Adrenal gland (tissue), 12 donors: ENCODE data around the gene FOXP2. TPM values are rescaled to one million over a fixed set of nuclear protein-coding genes. Genes with fewer than 3 reads are reported as not detected.
A peak's percentile ranks its signal among the peaks of the same experiment; 100 is the strongest.

Experiments
- DNase-seq, 7 donors: peaks; one replicate each; pipeline ENCODE4 v3.0.0-alpha.2; 2019 to 2020
- H3K27ac ChIP-seq, 5 donors: fragments of 200-600 bp; sonication (generic) in 4 of 5; 1 replicate in 3 of 5; 2 replicates in 2 of 5; pipeline versions ENCODE4 v1.5.1 to v1.8.0; 2016 to 2020; ENCODE audit warnings: mild to moderate bottlenecking in 1 of 5
- H3K27me3 ChIP-seq: fragments of 200-600 bp; 2 replicates; pipeline ENCODE4 v1.8.0; 2021
- H3K36me3 ChIP-seq, 2 donors: fragments of 200-600 bp; replicated peaks in 1 of 2; 1 replicate in 1 of 2; 2 replicates in 1 of 2; pipeline versions ENCODE4 v1.5.1 to v1.8.0; 2018 to 2022
- H3K4me1 ChIP-seq, 2 donors: fragments of 200-600 bp; replicated peaks in 1 of 2; 1 replicate in 1 of 2; 2 replicates in 1 of 2; pipeline versions ENCODE4 v1.5.1 to v1.8.0; 2018 to 2021
- H3K4me3 ChIP-seq, 4 donors: fragments of 200-600 bp; sonication (generic) in 3 of 4; one replicate each; pipeline ENCODE4 v1.5.1; 2016 to 2018
- H3K9me3 ChIP-seq, 3 donors: fragments of 200-600 bp; sonication (generic) in 1 of 3; replicated peaks in 1 of 3; 1 replicate in 2 of 3; 2 replicates in 1 of 3; pipeline versions ENCODE4 v1.5.1 to v1.8.0; 2016 to 2021
- POLR2A ChIP-seq, 2 donors: fragments of 450-650 bp; IDR thresholded peaks; one replicate each; pipeline ENCODE4 v1.6.1; 2017; ENCODE audit warnings: antibody characterized with exemption in 2 of 2, mild to moderate bottlenecking in 2 of 2, moderate library complexity in 1 of 2
- WGBS, 4 donors: extraction: QIAGEN DNeasy Blood & Tissue Kit in 2 of 4; methylation state at CpG; one replicate each; pipeline versions ENCODE4 v1.1.5 to v1.1.7; 2013 to 2017; 5-methylcytosine and 5-hydroxymethylcytosine counted together
- intact Hi-C, 2 donors: fragments of 100-400 bp; cut with DNase I; formaldehyde crosslinking; loops; one replicate each; pipeline versions ENCODE4 v1.14.1 to v1.15.0; 2022 to 2023
- polyA plus RNA-seq, 3 donors: library from polyadenylated mRNA; stranded (reverse); fragments of 200-250 nt in 2 of 3; fragments of 350-450 nt in 1 of 3; fragmentation: Illumina TruSeq in 1 of 3; extraction: RNeasy Lipid Tissue Mini Kit (QIAGEN cat#74804) in 1 of 3; gene quantifications; one replicate each; pipeline ENCODE4 v1.2.3, GENCODE V29; 2013 to 2014
- total RNA-seq, 9 donors: library from RNA; depleted of rRNA in 4 of 9; stranded (reverse); fragments of >200 nt in 4 of 9; fragments of 120-200 nt in 1 of 9; fragmentation: NEBNext Ultra II Directional in 1 of 9; extraction: Animal tissue kit (Norgen Biotek cat#: 25700) in 1 of 9; gene quantifications; one replicate each; pipeline versions ENCODE4 v1.1.0 to v1.2.4, GENCODE V29; 2013 to 2023
- TF ChIP-seq, protein P1 (sequence below), 6 experiments: fragments of 450-650 bp in 4 of 6; fragments of 200-600 bp in 2 of 6; sonication (generic) in 1 of 6; IDR thresholded peaks; 1 replicate in 5 of 6; 2 replicates in 1 of 6; pipeline versions ENCODE4 v1.5.1 to v1.8.0; 2016 to 2021; ENCODE audit warnings: antibody characterized with exemption in 6 of 6, mild to moderate bottlenecking in 2 of 6, moderate library complexity in 1 of 6
- donor health status: healthy with polysubstance abuse.
- donor health status: Bipolar disorder and iron deficiency.
- donor health status: DM: yes; HTN: yes; CAD: no.
- donor health status: DM: no; HTN: no; CAD: no.
- donor health status: DM: no; HTN: no; CAD: no.
- donor health status: DM: yes; HTN: yes; CAD: no.

The FOXP2 gene
- total and polyA plus RNA-seq, 12 donors, result 1.1 to 14.5 (median 2.7) TPM

DNA sequence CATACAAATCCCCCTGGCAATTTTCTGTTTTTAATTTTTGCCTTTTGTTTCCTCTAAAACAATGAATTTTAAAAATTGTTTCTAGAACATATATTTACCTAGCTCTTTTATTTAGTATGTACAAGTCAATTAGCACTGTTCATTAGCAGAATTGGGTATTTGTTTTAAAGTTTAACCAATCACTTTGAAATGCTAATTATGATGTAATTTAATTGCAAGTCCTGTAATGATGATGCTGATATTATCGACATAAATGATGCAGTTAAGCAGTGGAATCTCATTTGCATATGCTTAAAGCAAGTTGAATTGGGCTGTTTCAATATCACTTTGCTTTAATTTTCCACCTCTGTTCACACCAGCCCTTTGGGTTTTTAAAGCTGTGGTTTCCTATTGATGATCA lies 2.7 kb downstream of the FOXP2 start:
- H3K27me3 ChIP-seq, result no peaks in the 10 kb centered on the region
- H3K27ac ChIP-seq, result no peak overlapping the region
- H3K4me1 ChIP-seq, result peaks cover 0 to 9% of the 10 kb centered on the region in 2 donors
- intact Hi-C loops, result no loop called here
- H3K4me3 ChIP-seq, result peak overlapping the region in 1 of 4 donors; percentile 10
- 58 to 84% (median 73%) methylated on average over 1 of the region's 1 CpG for WGBS, 4 donors
- H3K36me3 ChIP-seq, result no peaks in the 10 kb centered on the region
- DNase-seq, result no peak
- H3K9me3 ChIP-seq, result no peaks in the 10 kb centered on the region
- TF ChIP-seq POLR2A (IDR thresholded peaks at IDR 0.05), result no peak
- TF ChIP-seq, protein P1, sequence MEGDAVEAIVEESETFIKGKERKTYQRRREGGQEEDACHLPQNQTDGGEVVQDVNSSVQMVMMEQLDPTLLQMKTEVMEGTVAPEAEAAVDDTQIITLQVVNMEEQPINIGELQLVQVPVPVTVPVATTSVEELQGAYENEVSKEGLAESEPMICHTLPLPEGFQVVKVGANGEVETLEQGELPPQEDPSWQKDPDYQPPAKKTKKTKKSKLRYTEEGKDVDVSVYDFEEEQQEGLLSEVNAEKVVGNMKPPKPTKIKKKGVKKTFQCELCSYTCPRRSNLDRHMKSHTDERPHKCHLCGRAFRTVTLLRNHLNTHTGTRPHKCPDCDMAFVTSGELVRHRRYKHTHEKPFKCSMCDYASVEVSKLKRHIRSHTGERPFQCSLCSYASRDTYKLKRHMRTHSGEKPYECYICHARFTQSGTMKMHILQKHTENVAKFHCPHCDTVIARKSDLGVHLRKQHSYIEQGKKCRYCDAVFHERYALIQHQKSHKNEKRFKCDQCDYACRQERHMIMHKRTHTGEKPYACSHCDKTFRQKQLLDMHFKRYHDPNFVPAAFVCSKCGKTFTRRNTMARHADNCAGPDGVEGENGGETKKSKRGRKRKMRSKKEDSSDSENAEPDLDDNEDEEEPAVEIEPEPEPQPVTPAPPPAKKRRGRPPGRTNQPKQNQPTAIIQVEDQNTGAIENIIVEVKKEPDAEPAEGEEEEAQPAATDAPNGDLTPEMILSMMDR (IDR thresholded peaks at IDR 0.05), result no peak

DNA sequence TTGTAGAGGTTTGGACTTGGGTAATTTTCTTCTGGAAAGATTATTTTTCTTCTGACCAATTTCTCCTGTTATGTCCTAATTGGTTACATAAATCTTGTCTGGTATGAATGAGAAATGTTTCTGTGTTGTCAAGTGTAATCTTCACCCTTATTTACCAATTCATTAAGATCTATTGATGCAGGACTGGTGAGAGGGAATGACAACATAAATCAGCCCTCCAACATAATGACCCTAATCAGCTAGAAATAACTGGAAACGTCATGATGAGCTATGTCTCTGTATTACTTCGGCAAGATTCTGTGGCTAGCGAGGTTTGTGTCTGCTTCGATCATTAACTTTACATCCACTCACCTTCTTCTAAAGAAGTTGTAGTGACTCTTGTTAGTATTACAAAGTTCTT lies 3.5 kb downstream of the FOXP2 start:
- Histone ChIP-seq H3K9me3 (no peaks in the 10 kb centered on the region), H3K4me1 (peaks cover 0 to 9% of the 10 kb centered on the region in 2 donors), H3K27me3 (no peaks in the 10 kb centered on the region), H3K27ac (no peak overlapping the region), H3K36me3 (no peaks in the 10 kb centered on the region), H3K4me3 (peak overlapping the region in 1 of 4 donors; percentile 26)
- intact Hi-C loops, result no loop called here
- 57 to 69% (median 59%) methylated on average over 4 of the region's 4 CpGs for WGBS, 4 donors
- no peak for DNase-seq
- no peak for TF ChIP-seq POLR2A (IDR thresholded peaks at IDR 0.05)
- TF ChIP-seq, protein P1 (IDR thresholded peaks at IDR 0.05), result no peak

DNA sequence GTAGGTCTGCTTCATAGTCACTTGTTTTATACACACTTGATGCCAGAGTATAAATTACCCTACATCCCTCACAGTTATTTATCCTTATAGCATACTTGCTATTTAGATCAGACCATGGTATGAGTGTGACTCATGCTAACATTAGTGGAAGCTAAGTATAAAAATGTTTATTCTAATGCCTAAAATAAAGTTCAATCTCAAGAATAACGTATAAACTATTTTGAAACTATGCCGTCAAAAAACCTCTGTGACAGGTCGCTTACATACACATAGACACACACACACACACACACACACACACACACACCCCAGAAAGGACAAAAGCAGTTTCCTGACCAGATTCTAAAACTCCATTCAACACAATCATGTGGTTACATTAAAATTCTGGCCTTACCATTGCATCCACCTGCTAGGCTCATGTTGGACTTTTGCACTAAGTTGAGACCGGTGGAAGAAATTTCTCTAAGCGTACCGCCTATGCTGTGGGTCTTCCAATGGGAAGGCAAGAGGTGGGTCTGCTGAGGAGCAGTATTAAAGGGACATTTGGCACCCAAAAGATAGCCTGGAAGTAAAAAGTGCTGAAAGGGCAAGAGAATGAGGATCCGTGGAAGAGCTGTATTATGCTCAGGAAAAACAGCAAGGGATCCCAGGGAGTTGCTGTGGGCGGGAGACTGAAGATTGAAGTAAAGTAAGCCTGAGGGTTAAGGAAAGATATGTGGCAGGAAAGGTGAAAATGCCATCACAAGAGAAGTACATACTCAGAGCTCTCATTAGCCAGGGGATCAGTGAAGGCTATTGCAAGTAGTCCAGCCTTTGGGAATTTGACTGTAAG lies 5.0 kb downstream of the FOXP2 start:
- no peaks in the 10 kb centered on the region for H3K9me3 ChIP-seq
- DNase-seq, result no peak
- peak overlapping the region in 1 of 5 donors; percentile 1 for H3K27ac ChIP-seq
- intact Hi-C loops, result no loop called here
- H3K4me1 ChIP-seq, result no peaks in the 10 kb centered on the region
- H3K36me3 ChIP-seq, result no peaks in the 10 kb centered on the region
- H3K4me3 ChIP-seq, result peak overlapping the region in 1 of 4 donors; percentile 20
- 77 to 85% (median 77%) methylated on average over 8 of the region's 8 CpGs for WGBS, 4 donors
- TF ChIP-seq POLR2A (IDR thresholded peaks at IDR 0.05), result no peak
- TF ChIP-seq, protein P1 (IDR thresholded peaks at IDR 0.05), result no peak
- no peaks in the 10 kb centered on the region for H3K27me3 ChIP-seq

DNA sequence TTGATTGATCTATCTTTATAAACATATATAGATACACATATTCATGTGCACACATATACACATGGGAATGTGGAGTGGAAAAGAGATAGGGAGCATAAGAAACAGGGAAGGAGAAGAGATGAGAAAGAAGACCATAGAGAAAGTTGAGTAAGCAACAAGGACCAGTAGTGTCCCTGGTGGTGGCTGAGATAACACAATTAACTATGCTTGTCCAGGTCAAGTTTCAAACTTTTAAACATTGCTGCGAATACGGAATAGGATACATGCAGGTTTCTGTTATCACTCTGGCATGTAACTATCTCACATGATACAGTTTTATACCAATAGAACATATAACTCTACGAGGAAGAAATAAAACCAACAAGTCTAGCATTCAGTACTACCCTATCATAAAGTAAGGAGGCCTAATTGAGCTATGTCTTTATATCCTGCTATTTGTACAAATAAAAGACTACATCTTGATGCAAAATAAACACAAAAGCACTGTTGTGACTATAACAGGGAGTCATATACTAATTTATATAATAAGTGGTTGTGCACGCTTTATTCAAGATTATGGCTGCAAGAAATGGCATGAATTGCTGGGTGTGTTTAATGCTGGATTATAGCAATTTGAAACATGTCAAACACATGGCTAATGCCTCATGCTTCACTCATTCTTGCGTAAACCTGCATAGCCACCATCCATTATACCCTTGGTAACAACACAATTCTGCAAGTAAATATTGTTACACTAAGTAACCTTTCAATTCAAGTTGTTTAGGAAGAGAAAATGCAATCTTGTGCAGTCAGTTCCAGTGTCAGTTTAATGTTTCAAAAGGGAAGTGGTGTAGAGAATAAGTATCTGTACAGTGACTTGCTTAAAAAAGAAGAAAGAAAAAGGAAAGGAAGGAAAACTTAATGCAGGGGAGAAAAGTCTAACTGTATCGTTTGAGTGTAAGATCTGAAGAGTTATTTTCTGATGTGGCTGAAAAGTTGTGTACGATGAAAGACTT lies 8.2 kb downstream of the FOXP2 start:
- WGBS, 4 donors, result 85 to 90% (median 88%) methylated on average over 7 of the region's 7 CpGs
- no peak for DNase-seq
- TF ChIP-seq, protein P1 (IDR thresholded peaks at IDR 0.05), result peak in 1 of 6 experiments; percentile 19
- TF ChIP-seq POLR2A (IDR thresholded peaks at IDR 0.05), result no peak
- H3K4me1 ChIP-seq, result no peaks in the 10 kb centered on the region
- no peak overlapping the region for H3K4me3 ChIP-seq
- H3K9me3 ChIP-seq, result no peaks in the 10 kb centered on the region
- no peaks in the 10 kb centered on the region for H3K36me3 ChIP-seq
- no peaks in the 10 kb centered on the region for H3K27me3 ChIP-seq
- intact Hi-C loops, result no loop called here
- H3K27ac ChIP-seq, result no peak overlapping the region
